ENCODE measurements around the gene DLG2. TPM values are rescaled to one million over a fixed set of nuclear protein-coding genes. Genes with fewer than 3 reads are reported as not detected.

Gene DLG2
- total RNA-seq, 2 experiments from 2014 or later, result 0.85 to 1.1 TPM

DNA sequence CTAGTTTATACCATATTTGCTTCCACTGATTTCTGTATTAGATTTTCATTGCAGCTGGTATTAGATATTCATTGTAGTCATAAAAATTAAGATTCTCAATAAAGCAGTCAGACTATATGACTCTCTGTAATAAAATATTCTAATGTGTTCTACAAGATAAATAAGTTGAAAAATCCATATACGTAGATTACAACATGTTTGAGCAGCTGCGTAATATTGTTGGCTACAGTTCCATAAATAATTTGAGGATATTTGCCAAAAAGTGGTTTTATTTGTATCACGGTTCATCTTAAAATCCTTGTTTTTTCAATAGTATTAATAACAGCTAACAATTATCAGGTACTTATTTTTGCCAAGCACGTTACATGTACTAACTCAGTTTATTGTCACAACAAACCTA, 1672.4 kb downstream of the DLG2 start:
- no peaks in the 10 kb centered on the region for H3K4me1 Mint-ChIP-seq
- ChIA-PET CTCF (no interaction called here), POLR2A (no interaction called here)
- no peak for DNase-seq
- H3K9me3 Mint-ChIP-seq, result no peaks in the 10 kb centered on the region
- H3K27me3 Mint-ChIP-seq, result no peaks in the 10 kb centered on the region
- H3K36me3 Mint-ChIP-seq (ENCODE audit: low read depth), result no peaks in the 10 kb centered on the region
- H3K4me3 Mint-ChIP-seq, result no peak overlapping the region
- no peak overlapping the region for H3K27ac Mint-ChIP-seq

DNA sequence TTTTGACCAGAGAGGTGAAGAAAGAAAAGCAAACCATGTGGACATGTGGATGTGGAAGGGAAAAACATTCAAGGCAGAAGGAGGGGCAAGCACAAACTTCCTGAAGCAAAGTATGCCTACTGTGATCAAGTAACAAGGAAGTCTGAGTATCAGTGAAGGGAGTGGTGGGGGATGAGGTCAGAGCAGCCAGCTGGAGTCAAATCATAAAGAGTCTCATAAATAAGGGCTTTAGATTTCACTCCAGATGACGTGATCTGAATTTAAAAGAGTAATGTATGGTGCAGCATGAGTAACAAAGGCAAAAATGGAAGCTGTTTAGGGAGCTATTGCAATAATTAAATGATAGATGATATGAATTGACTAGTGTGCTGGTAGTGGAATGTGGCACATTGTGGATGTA, 1675.6 kb downstream of the DLG2 start:
- no peaks in the 10 kb centered on the region for H3K36me3 Mint-ChIP-seq (ENCODE audit: low read depth)
- DNase-seq, result no peak
- no peak overlapping the region for H3K4me3 Mint-ChIP-seq
- H3K4me1 Mint-ChIP-seq, result no peaks in the 10 kb centered on the region
- no peak overlapping the region for H3K27ac Mint-ChIP-seq
- CTCF ChIA-PET, result no interaction called here
- POLR2A ChIA-PET, result no interaction called here
- no peaks in the 10 kb centered on the region for H3K27me3 Mint-ChIP-seq
- H3K9me3 Mint-ChIP-seq, result no peaks in the 10 kb centered on the region

DNA sequence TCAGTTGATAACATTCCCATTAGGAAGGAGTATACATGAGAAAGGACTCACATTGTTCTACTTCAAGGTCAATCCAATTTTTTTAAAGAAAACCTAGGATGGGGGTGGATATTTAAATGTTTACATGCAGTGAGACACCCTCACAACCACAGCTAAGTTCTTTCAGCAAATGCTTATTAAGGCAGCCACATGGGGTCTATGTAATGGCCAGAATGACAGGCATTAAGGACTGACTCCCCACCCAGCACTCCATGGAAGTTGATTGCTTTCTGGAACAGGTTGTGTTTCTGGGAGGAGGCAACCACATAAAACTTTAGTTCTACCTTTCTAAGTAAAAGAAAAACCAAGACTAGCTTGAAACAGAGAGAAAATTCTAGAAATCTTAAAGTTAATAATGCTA, 1678.9 kb downstream of the DLG2 start:
- Mint-ChIP-seq H3K9me3 (no peaks in the 10 kb centered on the region), H3K27me3 (no peaks in the 10 kb centered on the region), H3K4me3 (no peak overlapping the region), H3K27ac (no peak overlapping the region), H3K36me3 (ENCODE audit: low read depth) (no peaks in the 10 kb centered on the region), H3K4me1 (no peaks in the 10 kb centered on the region)
- ChIA-PET POLR2A (no interaction called here), CTCF (no interaction called here)
- no peak for DNase-seq

DNA sequence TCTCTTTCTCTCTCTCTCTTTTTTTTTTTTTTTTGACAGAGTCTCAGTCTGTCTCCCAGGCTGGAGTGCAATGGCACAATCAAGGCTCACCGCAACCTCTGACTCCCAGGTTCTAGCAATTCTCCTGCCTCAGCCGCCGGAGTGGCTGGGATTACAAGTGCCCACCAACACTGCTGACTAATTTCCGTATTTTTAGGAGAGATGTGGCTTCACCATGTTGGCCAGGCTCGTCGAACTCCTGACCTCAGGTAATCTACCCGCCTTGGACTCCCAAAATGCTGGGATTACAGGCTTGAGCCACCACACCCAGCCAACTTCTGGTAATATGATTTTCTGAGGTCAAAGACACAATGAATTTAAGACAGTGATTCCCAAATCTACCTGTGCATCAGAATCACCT, 1681.2 kb downstream of the DLG2 start:
- ChIA-PET POLR2A (no interaction called here), CTCF (no interaction called here)
- H3K4me3 Mint-ChIP-seq, result no peak overlapping the region
- H3K36me3 Mint-ChIP-seq (ENCODE audit: low read depth), result no peaks in the 10 kb centered on the region
- H3K9me3 Mint-ChIP-seq, result peaks cover 2% of the 10 kb centered on the region
- no peak for DNase-seq
- H3K27me3 Mint-ChIP-seq, result no peaks in the 10 kb centered on the region
- no peak overlapping the region for H3K27ac Mint-ChIP-seq
- no peaks in the 10 kb centered on the region for H3K4me1 Mint-ChIP-seq

DNA sequence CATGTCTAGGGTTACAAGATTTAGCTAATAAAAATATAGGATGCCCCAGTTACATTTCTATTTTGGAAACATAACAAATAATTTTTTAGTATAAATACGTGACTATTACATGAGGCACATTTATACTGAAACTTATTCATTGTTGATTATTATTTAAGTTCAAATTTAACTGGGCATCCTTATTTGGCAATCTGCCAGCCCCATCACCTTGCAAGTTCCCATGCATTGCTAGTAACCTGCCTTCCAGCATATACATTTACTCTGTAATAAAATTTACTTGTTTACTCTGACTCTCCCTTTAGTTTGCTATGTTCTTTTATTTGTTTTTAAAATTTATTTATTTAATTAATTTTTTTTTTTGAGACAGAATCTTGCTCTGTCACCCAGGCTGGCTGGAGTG, 1686.1 kb downstream of the DLG2 start:
- no peak overlapping the region for H3K27ac Mint-ChIP-seq
- ChIA-PET CTCF (no interaction called here), POLR2A (no interaction called here)
- H3K27me3 Mint-ChIP-seq, result no peaks in the 10 kb centered on the region
- H3K36me3 Mint-ChIP-seq (ENCODE audit: low read depth), result no peaks in the 10 kb centered on the region
- no peak overlapping the region for H3K4me3 Mint-ChIP-seq
- no peaks in the 10 kb centered on the region for H3K4me1 Mint-ChIP-seq
- H3K9me3 Mint-ChIP-seq, result peaks cover 2% of the 10 kb centered on the region
- no peak for DNase-seq

DNA sequence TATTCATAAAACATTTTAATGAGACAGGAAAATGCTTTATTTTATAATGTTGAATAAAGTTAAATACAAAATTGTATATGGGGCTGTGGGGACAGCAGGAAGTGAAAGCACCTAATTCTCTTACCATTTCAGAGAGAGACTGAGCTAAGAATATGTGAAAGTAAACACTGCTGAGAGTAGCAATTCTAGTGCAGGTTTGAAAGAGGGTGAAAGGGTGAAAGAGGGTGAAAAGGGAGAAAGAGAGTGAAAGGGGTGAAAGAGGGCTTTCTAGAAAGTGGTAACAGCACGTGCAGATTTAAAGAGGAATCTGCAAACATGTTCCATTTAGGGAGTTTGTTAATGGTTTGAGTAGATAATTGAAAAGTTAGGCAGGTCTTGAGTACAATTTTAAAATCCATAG, 1689.0 kb downstream of the DLG2 start:
- ChIA-PET CTCF (no interaction called here), POLR2A (no interaction called here)
- H3K4me1 Mint-ChIP-seq, result no peaks in the 10 kb centered on the region
- peaks cover 2% of the 10 kb centered on the region for H3K9me3 Mint-ChIP-seq
- H3K27ac Mint-ChIP-seq, result no peak overlapping the region
- H3K27me3 Mint-ChIP-seq, result no peaks in the 10 kb centered on the region
- DNase-seq, result no peak
- no peaks in the 10 kb centered on the region for H3K36me3 Mint-ChIP-seq (ENCODE audit: low read depth)
- H3K4me3 Mint-ChIP-seq, result no peak overlapping the region

DNA sequence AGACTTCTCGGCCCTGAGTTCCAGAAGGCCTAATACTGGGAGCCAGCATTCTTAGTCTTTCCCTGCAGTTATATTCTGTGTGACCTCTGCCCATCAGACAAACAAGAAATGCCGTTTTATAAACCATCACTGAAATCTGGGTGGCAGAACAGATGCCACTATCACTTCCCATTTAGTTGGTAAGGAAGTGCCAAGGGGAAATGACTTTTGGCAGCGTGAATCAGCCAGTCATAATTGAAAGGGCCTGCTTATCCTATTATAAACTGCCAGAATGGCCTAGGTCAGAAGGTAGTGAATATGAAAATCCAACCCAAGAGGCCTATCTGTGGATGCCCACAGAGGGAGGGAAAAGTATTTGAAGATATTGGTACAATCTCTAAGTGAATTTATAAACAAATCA, 1694.1 kb downstream of the DLG2 start:
- H3K27me3 Mint-ChIP-seq, result no peaks in the 10 kb centered on the region
- H3K27ac Mint-ChIP-seq, result no peak overlapping the region
- H3K36me3 Mint-ChIP-seq (ENCODE audit: low read depth), result no peaks in the 10 kb centered on the region
- no peaks in the 10 kb centered on the region for H3K9me3 Mint-ChIP-seq
- H3K4me1 Mint-ChIP-seq, result no peaks in the 10 kb centered on the region
- ChIA-PET CTCF (no interaction called here), POLR2A (no interaction called here)
- no peak overlapping the region for H3K4me3 Mint-ChIP-seq
- DNase-seq, result no peak

DNA sequence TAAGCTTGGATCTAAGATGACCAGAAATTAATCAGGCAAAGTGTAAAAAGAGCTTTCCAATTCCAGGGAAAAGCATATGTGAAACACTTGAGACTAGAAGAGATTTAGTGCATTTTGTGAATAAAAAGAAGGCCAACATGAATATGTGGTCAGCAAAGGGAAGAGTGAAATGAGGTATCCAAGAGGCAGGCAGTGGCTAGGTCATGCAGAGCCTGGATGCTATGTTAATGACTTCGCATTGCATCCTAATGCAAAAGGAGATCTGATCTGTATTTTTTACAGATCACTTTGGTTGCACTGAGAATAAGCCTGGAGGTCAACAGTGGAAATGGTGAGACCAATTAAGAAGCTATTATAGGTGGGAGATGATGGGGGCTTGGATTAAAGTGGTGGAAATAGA, 1699.7 kb downstream of the DLG2 start:
- ChIA-PET POLR2A (no interaction called here), CTCF (no interaction called here)
- Mint-ChIP-seq H3K27me3 (no peaks in the 10 kb centered on the region), H3K9me3 (no peaks in the 10 kb centered on the region), H3K36me3 (ENCODE audit: low read depth) (no peaks in the 10 kb centered on the region), H3K27ac (no peak overlapping the region), H3K4me1 (no peaks in the 10 kb centered on the region), H3K4me3 (no peak overlapping the region)
- no peak for DNase-seq

DNA sequence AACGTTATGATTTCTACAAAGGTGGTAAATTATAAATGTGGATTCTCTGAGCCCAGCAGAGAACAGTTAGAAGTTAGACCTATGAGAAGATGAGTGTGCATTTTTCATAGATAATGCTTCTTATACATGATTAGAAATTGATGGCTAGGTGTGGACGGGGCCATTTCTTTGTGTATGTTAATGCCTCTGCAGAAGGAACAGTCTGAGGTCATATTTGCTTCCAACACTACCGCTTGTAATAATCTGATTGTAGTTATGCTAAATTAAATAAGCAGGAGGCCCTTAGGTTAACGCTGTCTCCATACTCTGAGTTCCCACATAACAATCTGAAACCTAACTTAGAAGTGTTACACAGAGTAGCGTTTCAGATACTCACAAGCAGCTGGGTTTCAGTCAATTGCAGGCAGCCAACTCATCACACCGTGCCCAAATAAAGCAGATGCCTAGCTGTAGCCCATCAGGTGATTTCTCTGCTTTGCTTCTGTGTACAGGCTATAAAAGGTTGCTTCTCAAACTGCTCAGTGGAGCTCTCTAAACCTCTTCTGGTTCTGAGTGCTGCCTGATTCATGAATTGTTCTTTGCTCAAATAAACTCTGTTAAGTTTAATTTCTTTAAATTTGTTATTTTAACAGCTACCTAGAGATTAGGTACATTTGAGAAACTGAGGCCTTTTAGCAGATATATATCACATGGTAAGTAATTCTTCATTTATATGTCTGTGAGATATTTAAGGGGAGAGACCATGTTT, 1702.2 kb downstream of the DLG2 start:
- Mint-ChIP-seq H3K4me1 (no peaks in the 10 kb centered on the region), H3K27ac (no peak overlapping the region), H3K36me3 (ENCODE audit: low read depth) (no peaks in the 10 kb centered on the region), H3K9me3 (no peaks in the 10 kb centered on the region), H3K27me3 (no peaks in the 10 kb centered on the region), H3K4me3 (no peak overlapping the region)
- ChIA-PET POLR2A (no interaction called here), CTCF (no interaction called here)
- no peak for DNase-seq

DNA sequence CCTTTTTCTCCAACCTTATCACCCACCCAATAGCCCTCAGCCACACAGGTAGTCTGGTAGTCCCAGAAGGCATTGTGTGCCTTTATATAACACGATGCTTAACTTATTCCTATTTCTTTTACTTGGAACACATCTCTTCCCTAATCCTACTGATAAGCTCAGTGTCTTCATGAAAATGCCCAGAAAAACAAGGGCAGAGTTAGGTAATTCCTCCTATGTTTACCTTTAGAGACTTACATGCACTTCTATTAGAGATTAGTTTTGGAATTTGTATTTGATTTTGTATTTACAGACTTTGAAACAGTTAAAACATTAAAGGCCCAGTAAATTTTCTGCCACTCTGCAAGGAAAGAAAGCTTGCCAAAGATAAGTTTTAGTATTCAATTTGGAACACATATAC, 1703.2 kb downstream of the DLG2 start:
- H3K27ac Mint-ChIP-seq, result no peak overlapping the region
- no peaks in the 10 kb centered on the region for H3K27me3 Mint-ChIP-seq
- ChIA-PET POLR2A (no interaction called here), CTCF (no interaction called here)
- H3K9me3 Mint-ChIP-seq, result no peaks in the 10 kb centered on the region
- no peaks in the 10 kb centered on the region for H3K4me1 Mint-ChIP-seq
- DNase-seq, result no peak
- no peaks in the 10 kb centered on the region for H3K36me3 Mint-ChIP-seq (ENCODE audit: low read depth)
- H3K4me3 Mint-ChIP-seq, result no peak overlapping the region

DNA sequence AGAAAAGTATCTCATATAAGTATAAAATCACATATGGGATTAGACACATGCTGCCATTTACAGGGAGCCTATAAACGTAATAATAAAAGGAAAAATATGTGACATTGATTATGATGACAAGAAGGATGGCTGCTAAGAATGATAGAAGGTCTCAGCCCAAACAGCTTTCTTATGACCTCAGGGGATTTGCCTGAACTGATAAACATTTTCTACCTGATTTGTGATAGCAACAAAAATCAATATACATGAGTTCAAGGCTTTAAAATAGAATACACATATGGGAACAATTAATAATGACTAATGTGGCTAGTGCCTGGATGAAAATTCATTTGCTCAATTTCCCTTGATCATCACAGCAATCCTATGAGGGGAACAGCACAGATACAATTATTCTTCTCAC, 1704.2 kb downstream of the DLG2 start:
- H3K27ac Mint-ChIP-seq, result no peak overlapping the region
- no peak overlapping the region for H3K4me3 Mint-ChIP-seq
- ChIA-PET CTCF (no interaction called here), POLR2A (no interaction called here)
- H3K36me3 Mint-ChIP-seq (ENCODE audit: low read depth), result no peaks in the 10 kb centered on the region
- H3K4me1 Mint-ChIP-seq, result no peaks in the 10 kb centered on the region
- H3K27me3 Mint-ChIP-seq, result no peaks in the 10 kb centered on the region
- no peak for DNase-seq
- H3K9me3 Mint-ChIP-seq, result no peaks in the 10 kb centered on the region

DNA sequence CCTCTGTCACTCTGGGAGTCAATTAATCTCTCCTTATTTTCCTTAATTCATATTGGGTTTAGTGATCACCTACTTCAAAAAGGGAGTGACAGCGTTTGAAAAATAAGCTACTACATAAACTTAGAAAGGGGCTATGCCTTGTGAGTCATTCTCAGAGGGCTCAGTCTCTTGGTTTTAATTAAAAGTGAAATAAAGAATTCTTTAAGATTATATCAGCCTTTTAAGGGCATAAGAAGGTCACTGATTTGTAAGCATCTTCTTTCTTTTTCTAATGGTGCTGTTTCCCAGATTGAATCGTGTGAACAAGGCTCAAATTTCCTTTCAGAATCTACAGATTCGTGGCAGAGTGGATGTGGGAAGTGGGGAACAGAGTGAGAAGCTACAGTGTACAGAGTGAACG, 1704.8 kb downstream of the DLG2 start:
- ChIA-PET POLR2A (no interaction called here), CTCF (no interaction called here)
- H3K36me3 Mint-ChIP-seq (ENCODE audit: low read depth), result no peaks in the 10 kb centered on the region
- H3K27me3 Mint-ChIP-seq, result no peaks in the 10 kb centered on the region
- no peak for DNase-seq
- no peaks in the 10 kb centered on the region for H3K4me1 Mint-ChIP-seq
- H3K9me3 Mint-ChIP-seq, result no peaks in the 10 kb centered on the region
- H3K4me3 Mint-ChIP-seq, result no peak overlapping the region
- H3K27ac Mint-ChIP-seq, result no peak overlapping the region

DNA sequence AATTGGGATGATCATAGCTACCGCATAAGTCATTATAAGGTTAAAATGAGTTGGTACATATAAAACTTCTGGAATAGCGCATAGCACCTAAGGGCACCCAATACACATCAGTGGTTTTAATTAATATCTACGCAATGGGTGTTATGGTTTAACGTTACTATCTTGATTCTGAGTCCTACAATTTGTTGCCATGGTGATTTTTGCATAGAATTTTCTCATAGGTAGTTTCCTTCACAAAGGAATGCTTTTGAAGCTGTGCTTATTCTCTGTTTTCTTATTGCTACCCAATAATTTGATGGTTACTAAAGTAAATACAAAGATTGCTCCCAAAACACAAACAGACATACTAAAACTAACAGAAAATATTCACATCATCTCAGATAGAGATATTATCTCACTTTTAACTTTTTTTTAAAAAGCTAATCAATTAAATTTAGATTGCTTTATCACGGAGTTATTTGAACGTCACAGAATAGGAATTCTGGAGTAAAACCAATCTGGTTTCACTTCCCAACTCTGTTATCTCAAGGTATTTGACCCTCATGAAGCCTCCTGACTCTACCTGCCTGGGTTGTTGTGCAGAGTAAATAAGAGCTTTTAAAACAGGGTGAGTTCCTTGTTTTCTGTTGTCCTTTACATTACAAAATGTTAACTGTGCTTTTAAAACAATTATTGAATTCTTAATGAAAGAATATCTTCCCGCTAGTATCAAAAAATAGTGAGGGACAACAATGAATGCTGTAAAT, 1705.5 kb downstream of the DLG2 start:
- H3K27ac Mint-ChIP-seq, result no peak overlapping the region
- ChIA-PET CTCF (no interaction called here), POLR2A (no interaction called here)
- no peak for DNase-seq
- no peaks in the 10 kb centered on the region for H3K9me3 Mint-ChIP-seq
- no peak overlapping the region for H3K4me3 Mint-ChIP-seq
- H3K36me3 Mint-ChIP-seq (ENCODE audit: low read depth), result no peaks in the 10 kb centered on the region
- H3K27me3 Mint-ChIP-seq, result no peaks in the 10 kb centered on the region
- H3K4me1 Mint-ChIP-seq, result no peaks in the 10 kb centered on the region

DNA sequence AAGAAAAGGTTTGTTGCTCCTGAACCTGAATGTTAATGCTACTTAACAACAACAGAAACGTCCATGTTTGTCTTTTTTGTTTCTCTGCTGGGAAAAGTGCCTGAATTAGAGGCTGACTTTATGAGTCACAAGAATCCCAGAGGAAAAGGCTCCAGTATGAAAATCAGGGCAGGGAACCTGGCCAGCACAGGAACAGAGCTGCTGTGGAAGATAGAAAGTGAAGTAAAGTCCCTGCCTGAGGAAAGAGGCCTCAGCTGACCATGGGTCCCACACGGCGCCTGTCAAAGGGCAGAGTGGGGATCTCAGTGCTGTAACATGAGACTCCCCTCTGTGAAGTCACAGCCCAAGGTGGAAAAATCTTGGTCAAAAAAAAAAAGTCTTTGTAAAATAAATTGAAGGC, 1708.7 kb downstream of the DLG2 start:
- ChIA-PET POLR2A (no interaction called here), CTCF (no interaction called here)
- no peaks in the 10 kb centered on the region for H3K9me3 Mint-ChIP-seq
- H3K36me3 Mint-ChIP-seq (ENCODE audit: low read depth), result no peaks in the 10 kb centered on the region
- no peaks in the 10 kb centered on the region for H3K4me1 Mint-ChIP-seq
- DNase-seq, result no peak
- H3K27ac Mint-ChIP-seq, result no peak overlapping the region
- no peaks in the 10 kb centered on the region for H3K27me3 Mint-ChIP-seq
- H3K4me3 Mint-ChIP-seq, result no peak overlapping the region
